GM21515 (cell line): ENCODE results near the gene CLP1.
A peak's percentile ranks its signal among the peaks of the same experiment; 100 is the strongest.
"Not testable (repeated sequence)": the region's sequence is repeated elsewhere in the genome, so short reads cannot be mapped to it uniquely, and the experiment has no call there.

Source experiments
- ATAC-seq: cut with Tn5 transposase; IDR thresholded peaks from one replicate; pipeline ENCODE4 v1.9.1; 2021; ENCODE audit not compliant: unreplicated experiment

Gene CLP1

GRCh38 chr11:57640068-57640800, 17.3 kb upstream of the CLP1 start:
- ATAC-seq = no peak

- no peak for ATAC-seq
Measured at GRCh38 chr11:57641011-57641807, 16.4 kb upstream of the CLP1 start.

GRCh38 chr11:57643802-57644201, 13.8 kb upstream of the CLP1 start:
- ATAC-seq = no peak

GRCh38 chr11:57644748-57645688, 12.5 kb upstream of the CLP1 start:
- peak; percentile 56 for ATAC-seq

- no peak for ATAC-seq
Measured at GRCh38 chr11:57645689-57646085, 11.9 kb upstream of the CLP1 start.

GRCh38 chr11:57646194-57646798, 11.3 kb upstream of the CLP1 start:
- no peak for ATAC-seq

- ATAC-seq = no peak
Measured at GRCh38 chr11:57646799-57647303, 10.7 kb upstream of the CLP1 start.

GRCh38 chr11:57647372-57647771, 10.2 kb upstream of the CLP1 start:
- no peak for ATAC-seq

GRCh38 chr11:57647960-57648800, 9.4 kb upstream of the CLP1 start:
- ATAC-seq = no peak

- no peak for ATAC-seq
Measured at GRCh38 chr11:57648801-57649735, 8.5 kb upstream of the CLP1 start.

- no peak for ATAC-seq
Measured at GRCh38 chr11:57649826-57650738, 7.5 kb upstream of the CLP1 start, which contains the start of gene YPEL4. YPEL4 (minus strand) TSS chr11:57649912; CDS start chr11:57647107, 2,805 bp downstream.

- ATAC-seq = no peak
Measured at GRCh38 chr11:57650739-57651090, 6.8 kb upstream of the CLP1 start.

GRCh38 chr11:57651408-57651807, 6.2 kb upstream of the CLP1 start:
- ATAC-seq = no peak

GRCh38 chr11:57652230-57652629, 5.3 kb upstream of the CLP1 start:
- ATAC-seq = not testable (repeated sequence)

- no peak for ATAC-seq
Measured at GRCh38 chr11:57652662-57653061, 4.9 kb upstream of the CLP1 start.

- no peak for ATAC-seq
Measured at GRCh38 chr11:57653163-57653562, 4.4 kb upstream of the CLP1 start.

- no peak for ATAC-seq
Measured at GRCh38 chr11:57656885-57657193, 723 bp upstream of the CLP1 start.

GRCh38 chr11:57658023-57658361, 430 bp downstream of the CLP1 start:
- ATAC-seq = no peak
